Hepatic stellate cell (primary cell): ENCODE results near the gene TYRO3.

Experiments
- DNase-seq: peaks from one replicate; pipeline ENCODE4 v3.0.0; 2011; ENCODE audit warnings: low spot score

The TYRO3 gene

DNA sequence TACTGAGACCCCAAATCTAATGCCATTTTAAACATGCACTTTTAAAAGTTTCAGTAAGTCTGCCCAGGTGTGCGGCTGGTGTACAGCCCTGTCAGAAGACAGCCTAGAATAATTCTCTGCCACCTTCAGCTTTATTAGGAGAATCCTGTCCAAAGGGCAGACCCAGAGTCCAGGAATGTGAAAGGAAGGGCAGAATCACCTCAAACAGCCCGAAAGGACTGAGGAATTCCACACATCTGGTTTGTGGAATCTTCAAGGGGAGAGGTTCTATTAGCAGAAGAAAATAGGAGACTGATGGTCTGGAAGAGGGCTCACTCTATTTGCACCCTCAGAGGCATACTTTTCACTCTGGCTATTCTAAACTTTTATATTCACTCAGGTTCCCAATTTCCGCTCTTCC is 46.6 kb downstream of the TYRO3 start:
- DNase-seq: no peak

DNA sequence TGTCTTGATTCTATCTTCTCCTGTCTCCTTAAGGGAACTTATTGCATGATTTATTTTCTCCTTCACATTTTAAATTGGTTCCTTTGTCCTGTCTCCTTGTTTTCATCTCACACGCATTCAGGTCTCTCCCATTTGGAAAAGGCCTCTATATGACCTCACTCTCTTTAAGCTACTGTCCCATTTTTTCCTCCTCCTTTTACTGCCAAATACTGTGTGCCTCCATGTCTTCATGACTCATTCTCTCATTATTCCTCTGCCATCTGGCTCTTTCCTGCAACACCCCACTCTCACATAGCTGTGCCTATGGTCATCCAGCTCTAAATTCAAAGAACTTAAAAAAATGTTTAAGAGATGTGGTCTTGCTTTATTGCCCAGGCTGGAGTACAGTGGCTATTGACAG is 48.0 kb downstream of the TYRO3 start:
- DNase-seq: peak; percentile 75

DNA sequence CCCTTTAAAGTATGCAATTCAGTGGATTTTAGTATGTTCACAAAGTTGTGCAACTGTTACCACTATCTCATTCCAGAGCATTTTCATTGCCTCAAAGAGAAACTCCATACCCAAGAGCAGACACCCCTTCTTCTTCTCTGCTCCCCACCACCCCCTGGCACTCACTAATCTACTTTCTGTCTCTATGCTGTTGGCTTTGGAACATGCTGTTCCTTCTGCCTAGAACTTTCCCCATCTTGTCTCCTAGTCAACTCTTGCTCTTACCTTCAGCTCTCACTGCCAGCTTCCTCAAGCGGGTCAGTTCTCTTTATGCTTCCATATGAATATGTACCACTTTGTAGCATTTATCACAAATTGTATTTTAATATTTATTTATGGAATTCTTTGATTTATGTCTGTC is 50.1 kb downstream of the TYRO3 start:
- no peak for DNase-seq

DNA sequence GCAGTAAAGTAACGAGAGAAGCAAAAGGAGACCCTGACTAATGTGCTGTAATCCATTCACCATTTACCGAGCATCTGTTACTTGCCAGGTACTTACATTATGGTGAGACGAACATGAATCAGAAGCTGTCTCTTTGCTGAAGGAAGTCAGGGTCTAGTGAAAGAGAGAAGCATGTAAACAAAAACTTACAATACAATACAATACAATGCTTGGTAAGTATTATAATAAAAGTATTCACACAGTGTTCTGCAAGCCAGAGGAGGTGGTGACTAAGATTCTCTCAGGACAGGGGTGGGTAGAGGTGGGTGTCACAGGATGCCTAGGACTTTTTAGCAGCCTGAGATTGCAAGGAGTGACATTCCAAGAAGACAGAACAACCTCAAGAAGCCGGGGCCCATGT is 51.0 kb downstream of the TYRO3 start:
- no peak for DNase-seq

DNA sequence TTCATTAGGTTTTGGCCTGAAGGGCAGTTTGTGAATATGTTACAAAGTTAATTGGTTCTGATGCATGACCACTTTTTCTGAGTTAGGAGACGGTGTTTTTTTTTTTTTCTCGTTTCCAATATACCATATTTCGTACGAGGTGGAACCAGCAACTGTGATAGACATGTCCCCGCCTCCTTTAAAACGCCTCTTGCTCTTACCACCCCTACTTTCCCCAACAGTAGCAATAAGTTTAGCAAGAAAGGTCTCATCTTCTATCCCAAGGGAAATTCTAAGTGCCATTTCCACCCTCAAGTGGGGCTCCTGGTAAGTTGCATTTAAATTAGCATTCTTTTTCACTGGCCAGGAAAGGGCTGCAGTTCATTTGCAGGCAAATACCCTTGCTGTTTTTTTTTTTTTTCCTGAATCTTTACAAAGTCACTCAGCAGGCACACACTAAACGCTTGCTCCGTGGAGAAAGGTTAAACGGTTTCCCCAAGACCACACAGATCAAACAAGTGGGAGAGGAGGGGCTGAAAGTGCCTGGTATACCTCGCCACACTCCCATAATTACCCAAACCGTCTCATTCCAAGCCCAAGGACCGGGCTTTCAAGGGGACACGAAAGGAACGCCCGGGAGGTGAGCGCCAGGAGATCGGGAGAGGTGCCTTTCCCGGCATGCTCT is 61.7 kb downstream of the TYRO3 start:
- DNase-seq: no peak

DNA sequence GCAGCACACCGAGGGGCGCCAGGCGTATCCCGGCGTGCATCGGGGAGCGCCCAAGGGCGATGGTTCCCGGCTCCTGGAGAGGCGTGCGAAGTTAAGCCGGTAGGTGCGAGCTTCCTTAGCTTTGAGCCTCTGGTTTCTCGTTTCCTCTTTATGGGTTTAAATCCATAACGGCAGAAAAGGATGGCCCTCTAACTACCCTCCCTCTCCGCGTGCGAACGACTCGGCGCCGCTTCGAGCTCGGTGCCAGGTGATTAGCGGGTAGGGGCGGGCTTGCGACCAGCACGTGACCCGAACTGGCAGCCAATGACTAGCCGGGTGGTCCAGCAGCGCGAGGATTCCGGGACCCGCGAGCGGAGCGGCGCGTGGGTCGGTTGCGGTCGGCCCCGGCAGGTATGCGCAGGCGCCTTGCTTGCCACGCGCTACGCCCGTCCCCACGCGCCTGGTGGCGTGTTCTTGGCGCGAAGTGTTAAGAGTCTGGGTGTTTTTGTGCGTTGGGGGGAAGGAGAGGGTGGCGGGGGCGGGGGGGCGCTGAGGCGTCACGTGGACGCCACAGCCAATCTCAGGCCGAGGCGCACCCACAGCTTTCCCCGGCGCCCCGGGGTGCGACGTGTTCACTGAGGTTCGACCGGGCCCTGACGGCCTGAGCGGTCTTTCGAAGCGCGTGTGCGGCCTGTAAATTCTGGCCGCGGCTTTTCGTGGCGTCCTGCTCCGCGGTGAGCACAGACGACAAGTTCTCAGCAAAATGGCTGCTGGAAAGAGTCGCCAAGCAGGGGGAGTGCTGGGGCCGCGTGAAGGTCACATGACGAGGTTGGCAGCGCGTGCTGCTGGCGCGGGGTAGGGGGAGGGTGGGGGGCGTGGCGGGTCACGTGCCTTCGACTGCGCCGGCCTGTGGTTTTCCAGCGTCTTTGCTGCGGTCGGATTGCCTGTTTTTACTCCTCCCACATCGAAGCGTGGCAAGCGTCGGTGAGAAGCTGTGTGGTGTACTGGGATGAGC is 62.5 kb downstream of the TYRO3 start:
- DNase-seq: peak; percentile 88

DNA sequence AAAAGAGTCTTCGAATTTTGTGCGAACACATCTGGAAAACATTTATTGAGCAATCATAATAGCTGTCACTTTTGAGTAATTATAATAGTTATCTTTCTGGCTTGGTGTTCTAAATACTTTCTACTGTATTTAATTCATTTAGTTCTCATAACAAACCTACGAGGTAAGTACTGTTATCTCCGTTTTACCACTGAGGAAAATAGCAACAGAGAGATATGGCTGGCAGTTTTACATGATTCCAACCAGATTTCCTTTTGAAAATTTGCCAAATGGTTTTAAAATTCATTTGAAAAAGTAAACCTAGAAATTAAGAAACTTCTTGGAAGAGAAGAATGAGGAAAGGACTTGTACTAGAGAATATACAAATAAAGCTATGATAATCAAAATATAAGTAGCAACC is 63.9 kb downstream of the TYRO3 start:
- DNase-seq: no peak

DNA sequence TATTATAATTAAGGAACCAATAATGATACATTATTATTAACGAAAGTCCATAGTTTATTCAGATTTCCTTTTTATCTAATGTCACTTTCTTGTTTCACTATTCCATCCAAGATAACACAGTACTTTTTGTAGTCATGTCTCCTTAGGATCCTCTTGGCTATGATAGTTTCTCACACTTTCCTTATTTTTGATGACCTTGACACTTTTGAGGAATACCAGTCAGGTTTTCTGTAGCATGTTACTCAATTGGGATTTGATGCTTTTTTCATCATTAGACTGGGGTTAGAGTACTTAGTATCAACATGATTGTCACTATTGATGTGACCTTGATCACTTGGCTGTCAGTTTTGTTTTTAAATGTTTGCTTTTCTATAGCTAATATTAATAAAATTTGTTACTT is 68.2 kb downstream of the TYRO3 start:
- DNase-seq: no peak

DNA sequence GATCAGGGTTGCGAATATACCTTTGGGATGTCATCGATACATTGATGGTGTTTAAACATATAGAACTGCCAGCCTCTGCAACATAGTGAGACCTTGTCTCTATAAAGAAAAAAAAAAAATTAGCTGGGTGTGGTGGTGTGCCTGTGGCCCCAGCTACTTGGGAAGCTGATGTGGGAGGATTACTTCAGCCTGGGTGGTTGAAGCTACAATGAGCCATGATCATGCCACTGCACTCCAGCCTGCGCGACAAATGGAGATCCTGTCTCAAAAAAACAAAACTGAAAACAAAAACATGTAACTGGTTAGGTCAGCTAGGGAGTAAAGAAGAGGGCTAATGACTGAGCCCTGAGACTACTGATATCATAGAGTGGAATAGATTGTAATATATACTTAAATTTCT is 70.5 kb downstream of the TYRO3 start:
- DNase-seq: no peak

DNA sequence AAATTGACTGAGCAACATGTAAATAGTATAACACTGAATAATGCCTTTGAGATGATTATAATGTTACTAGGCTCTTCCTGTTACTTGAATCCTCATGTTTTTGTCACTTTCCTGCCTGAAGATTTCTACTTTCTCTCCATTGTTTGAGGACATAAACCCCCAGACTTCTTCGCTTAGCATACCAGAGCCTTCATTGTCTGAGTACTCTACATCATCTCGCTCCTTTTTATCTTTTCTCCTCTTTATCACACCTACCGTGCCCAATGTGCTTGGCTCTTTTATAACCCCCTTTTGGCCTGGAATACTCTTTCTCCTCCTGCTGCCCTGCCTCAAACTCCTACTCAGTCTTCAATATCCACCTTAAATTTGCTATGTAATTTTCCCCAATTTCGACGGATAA is 70.9 kb downstream of the TYRO3 start:
- no peak for DNase-seq

DNA sequence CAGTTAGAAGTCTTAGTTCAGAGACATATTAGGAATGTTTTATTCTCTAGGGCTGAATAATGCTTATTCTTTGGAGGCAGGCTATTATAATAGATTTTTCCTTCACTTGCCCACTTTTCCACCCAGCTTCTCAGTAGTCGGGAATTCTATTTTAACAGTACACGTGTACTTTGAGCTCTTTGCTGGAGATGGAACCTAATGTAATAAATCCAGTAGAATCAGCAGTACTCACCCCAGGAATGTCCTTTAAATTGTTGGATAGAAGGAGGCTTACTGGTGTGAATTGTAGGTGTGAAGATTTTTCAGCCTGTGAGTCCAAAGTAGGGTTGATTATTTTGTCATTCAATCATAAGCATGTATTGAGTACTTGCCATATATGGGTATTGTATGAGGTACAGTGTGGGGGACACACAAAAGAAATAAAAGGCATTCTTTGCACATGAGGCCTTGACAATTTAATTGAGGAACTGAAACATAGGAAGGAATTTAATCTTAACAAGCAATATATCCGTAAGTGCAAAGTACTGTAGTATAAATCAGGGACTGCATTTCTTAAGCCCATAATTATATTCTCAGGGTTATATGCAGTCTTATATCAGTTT is 71.7 kb downstream of the TYRO3 start:
- DNase-seq: no peak

DNA sequence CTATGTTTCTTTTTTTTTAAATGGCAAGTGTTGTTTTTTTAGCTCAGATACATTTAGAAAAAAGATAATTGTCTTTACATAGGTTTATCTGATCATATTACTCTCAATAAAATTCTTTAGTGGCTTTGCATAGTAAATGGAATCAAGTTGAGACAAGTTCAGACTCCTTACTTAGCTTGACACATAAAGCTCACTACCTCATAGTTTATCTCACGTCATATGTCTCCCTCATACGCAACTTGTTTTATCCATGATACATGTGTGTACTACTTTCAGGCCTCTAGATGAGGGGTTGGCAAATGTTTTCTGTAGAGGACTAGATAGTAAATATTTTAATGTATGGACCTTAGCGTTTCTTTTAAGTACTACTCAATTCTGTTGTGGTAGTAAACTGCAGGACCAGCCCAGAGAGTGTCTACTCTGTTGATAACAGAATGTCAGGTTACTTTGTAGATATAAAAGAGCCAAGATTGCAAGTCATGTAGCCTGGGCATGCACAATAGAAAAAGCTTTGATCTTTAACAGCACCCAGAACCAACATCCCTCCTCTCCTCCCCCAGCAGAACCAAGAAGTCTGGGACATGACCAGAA is 73.0 kb downstream of the TYRO3 start:
- DNase-seq: no peak
